ENCODE results near the gene COASY.
A peak's percentile ranks its signal among the peaks of the same experiment; 100 is the strongest.

Gene COASY

GRCh38 chr17:42518046-42518754, 43.7 kb upstream of the COASY start:
- DNase-seq (ENCODE audit: low read depth) = no peak
- no peak overlapping the region for H3K4me3 ChIP-seq (ENCODE audit: low read depth, low read length)
- no peak for TF ChIP-seq CTCF (IDR thresholded peaks at IDR 0.05; ENCODE audit: insufficient read depth, low read depth, low read length, missing control alignments)

DNA sequence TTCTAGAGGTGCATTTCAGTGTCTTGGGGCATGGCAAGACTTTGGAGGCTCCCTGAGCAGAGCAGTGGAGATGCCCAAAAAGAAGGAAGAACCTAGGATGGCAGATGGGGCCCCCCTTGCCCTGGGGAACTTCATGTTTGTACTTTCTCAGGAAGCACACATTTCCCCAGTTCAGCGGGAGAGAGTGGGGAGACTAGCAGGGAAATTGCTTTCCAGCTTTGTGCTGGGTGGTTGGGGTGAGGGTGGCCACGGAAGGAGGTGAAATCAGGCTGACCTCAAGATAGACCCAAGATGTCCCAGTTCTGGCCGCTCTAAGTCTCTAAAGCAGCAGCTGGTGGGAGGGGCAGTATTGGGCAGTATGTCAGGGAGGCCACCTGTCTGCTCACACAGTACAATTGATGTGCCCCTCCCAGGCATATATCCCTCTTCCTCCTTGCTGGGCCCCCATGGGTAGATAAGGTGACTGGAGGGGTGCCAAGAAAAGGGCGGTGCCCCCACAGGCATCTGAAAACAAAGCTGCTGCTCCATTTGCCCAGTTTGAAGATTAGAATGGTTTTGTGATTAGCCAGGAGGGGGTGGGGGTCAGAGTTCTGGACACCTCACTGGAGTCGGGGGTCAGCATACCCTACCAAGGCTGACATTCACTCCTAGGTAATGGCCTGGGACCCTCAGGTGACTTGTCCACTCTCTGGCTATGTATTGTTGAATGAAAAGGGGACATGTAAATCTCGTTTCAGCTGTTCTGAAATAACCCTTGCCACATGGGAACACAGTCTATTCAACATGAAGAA, 43.0 kb upstream of the COASY start:
- no peak overlapping the region for H3K4me3 ChIP-seq (ENCODE audit: low read depth, low read length)
- DNase-seq (ENCODE audit: low read depth) = no peak
- no peak for TF ChIP-seq CTCF (IDR thresholded peaks at IDR 0.05; ENCODE audit: insufficient read depth, low read depth, low read length, missing control alignments)

- no peak for DNase-seq (ENCODE audit: low read depth)
- TF ChIP-seq CTCF (IDR thresholded peaks at IDR 0.05; ENCODE audit: insufficient read depth, low read depth, low read length, missing control alignments) = no peak
- H3K4me3 ChIP-seq (ENCODE audit: low read depth, low read length) = no peak overlapping the region
Observed at GRCh38 chr17:42519546-42520491, 42.1 kb upstream of the COASY start.

DNA sequence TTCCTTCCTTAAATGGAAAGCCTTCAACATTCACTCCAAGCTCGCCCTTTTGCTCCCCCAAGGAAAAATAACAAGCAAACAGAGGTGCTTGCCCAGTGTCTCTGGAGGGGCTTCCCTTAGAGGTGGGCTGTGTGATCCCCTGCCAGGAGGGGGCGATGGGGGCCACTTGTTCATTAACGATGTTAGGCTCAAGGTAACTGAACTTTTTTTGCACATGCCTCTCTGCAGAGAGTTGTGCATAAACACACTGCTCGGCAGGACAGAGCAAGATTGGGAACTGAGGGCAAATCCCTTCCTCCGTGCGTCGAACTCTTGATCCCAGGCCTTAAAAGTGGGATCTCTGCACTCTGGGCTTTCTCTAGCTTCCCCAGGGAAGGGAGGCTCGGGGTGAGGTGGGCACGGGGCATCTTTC, 41.4 kb upstream of the COASY start:
- TF ChIP-seq CTCF (IDR thresholded peaks at IDR 0.05; ENCODE audit: insufficient read depth, low read depth, low read length, missing control alignments) = peak; percentile 24
- no peak for DNase-seq (ENCODE audit: low read depth)
- no peak overlapping the region for H3K4me3 ChIP-seq (ENCODE audit: low read depth, low read length)

DNA sequence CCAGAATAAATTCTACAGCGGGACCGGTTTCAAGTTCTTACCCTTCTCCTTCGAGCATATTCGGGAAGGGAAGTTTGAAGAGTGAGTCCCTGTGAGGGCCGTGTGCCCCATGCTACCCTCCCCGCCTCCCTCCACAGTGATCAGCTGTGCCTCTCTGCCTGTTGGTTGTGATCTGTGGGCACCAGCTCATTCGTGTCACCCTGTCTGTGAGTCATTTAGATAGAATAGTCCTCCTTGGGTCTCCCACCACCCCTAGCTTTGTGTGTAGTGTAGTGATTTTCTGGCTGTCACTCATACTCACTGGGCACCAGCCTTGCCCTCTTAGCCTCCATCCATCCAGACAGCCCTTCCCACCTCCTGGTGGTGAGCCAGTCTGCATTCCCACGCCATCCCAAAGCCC, 40.9 kb upstream of the COASY start:
- TF ChIP-seq CTCF (IDR thresholded peaks at IDR 0.05; ENCODE audit: insufficient read depth, low read depth, low read length, missing control alignments) = no peak
- H3K4me3 ChIP-seq (ENCODE audit: low read depth, low read length) = no peak overlapping the region

DNA sequence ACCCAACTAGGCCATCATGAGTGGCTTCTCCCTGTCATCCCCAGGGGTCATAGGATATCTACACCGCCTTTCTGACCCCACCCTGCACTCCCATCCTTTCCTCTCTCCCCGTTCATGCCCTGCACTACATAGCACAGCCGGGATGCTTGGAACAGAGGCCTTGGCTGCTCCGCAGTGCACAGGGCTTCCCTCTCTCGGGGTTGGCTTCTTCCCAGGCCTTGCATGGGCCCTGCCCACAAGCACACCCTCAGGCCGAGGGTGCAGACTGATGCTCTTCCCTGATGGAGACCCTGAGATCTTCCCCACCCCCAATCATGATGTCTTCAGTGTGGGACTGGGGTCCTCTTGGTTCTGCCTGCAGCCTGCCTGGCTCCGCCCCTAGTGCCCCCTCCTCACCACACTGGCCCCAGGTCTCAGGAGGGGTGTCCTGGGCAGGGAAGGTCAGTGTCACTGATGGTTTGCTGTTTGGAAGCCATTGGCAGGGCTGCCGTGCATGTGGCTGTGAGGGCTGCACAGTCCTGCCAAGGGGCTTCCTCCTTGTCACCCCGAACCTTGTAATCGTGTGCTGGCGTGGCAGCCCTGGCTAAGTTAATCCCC, 40.2 kb upstream of the COASY start:
- DNase-seq (ENCODE audit: low read depth) = no peak
- no peak for TF ChIP-seq CTCF (IDR thresholded peaks at IDR 0.05; ENCODE audit: insufficient read depth, low read depth, low read length, missing control alignments)
- H3K4me3 ChIP-seq (ENCODE audit: low read depth, low read length) = no peak overlapping the region

More for the DNA sequence above, 40.9 kb upstream of the COASY start:
- DNase-seq (ENCODE audit: low read depth) = no peak

All from GM12865 (cell line).